PC-3 (cell line): ENCODE measurements around the gene NRXN2. TPM values are rescaled to one million over a fixed set of nuclear protein-coding genes. Genes with fewer than 3 reads are reported as not detected.

Source experiments
- ATAC-seq: fragments of 200-7000 bp; cut with Tn5 transposase; 2 replicates; pipeline ENCODE4 v1.9.1; 2020; ENCODE audit warnings: mild to moderate bottlenecking, moderate library complexity
- BruUV-seq: library from RNA; stranded (reverse); fragments of 400-500 nt; replicated peaks from 2 replicates; lab custom pipeline; 2021; lab: Mats Ljungman, UMichigan
- CTCF ChIA-PET: fragments of 300-600 bp; sonication (Branson Sonifier 250); formaldehyde crosslinking; loops from one replicate; lab custom pipeline; 2022; ENCODE audit warnings: antibody characterized with exemption; lab: Charles Lee
- POLR2A ChIA-PET: fragments of 300-600 bp; sonication (Branson Sonifier 250); formaldehyde crosslinking; loops from one replicate; lab custom pipeline; 2022; ENCODE audit warnings: antibody characterized with exemption; ENCODE audit not compliant: unreplicated experiment; lab: Charles Lee
- DNase-seq: peaks from one replicate; pipeline ENCODE4 v3.0.0-alpha.2; 2015
- H2AFZ ChIP-seq: fragments of 300-600 bp; sonication (generic); 2 replicates; pipeline ENCODE4 v1.6.0; 2016; ENCODE audit warnings: antibody characterized with exemption, low read length
- H3F3A ChIP-seq: fragments of 300-600 bp; sonication (generic); one replicate; pipeline ENCODE4 v1.6.0; 2017; ENCODE audit warnings: antibody characterized with exemption, low read length, control low read depth, mild to moderate bottlenecking; ENCODE audit not compliant: unreplicated experiment
- H3K27ac ChIP-seq: fragments of 300-600 bp; sonication (generic); 2 replicates; pipeline ENCODE4 v1.5.1; 2016; ENCODE audit warnings: mild to moderate bottlenecking, low read length
- H3K27me3 ChIP-seq: fragments of 300-600 bp; sonication (generic); 2 replicates; pipeline ENCODE4 v1.6.1; 2016; ENCODE audit warnings: low read length, mixed read lengths
- H3K36me3 ChIP-seq: fragments of 300-600 bp; sonication (generic); 2 replicates; pipeline ENCODE4 v1.6.1; 2016; ENCODE audit warnings: low read depth, mixed run types, low read length, mixed read lengths
- H3K4me1 ChIP-seq: fragments of 300-600 bp; sonication (generic); 2 replicates; pipeline ENCODE4 v1.5.1; 2016; ENCODE audit warnings: low read length; ENCODE audit not compliant: insufficient read depth
- H3K4me2 ChIP-seq: fragments of 300-600 bp; sonication (generic); 2 replicates; pipeline ENCODE4 v1.6.0; 2016; ENCODE audit warnings: low read length
- H3K4me3 ChIP-seq: fragments of 300-600 bp; sonication (generic); 2 replicates; pipeline ENCODE4 v1.5.1; 2016; ENCODE audit warnings: mild to moderate bottlenecking, low read length, mixed read lengths
- H3K79me2 ChIP-seq: fragments of 300-600 bp; sonication (generic); 2 replicates; pipeline ENCODE4 v1.6.1; 2017; ENCODE audit warnings: low read length, mixed read lengths
- H3K9ac ChIP-seq: fragments of 300-600 bp; sonication (generic); 2 replicates; pipeline ENCODE4 v1.6.0; 2016; ENCODE audit warnings: mild to moderate bottlenecking, low read length
- H3K9me2 ChIP-seq: fragments of 300-600 bp; sonication (generic); replicated peaks from 2 replicates; pipeline ENCODE4 v1.6.1; 2016; ENCODE audit warnings: mixed run types, low read length, mixed read lengths
- H3K9me3 ChIP-seq: fragments of 300-600 bp; sonication (generic); 2 replicates; pipeline ENCODE4 v1.6.1; 2016; ENCODE audit warnings: low read length, mixed read lengths
- H4K20me1 ChIP-seq: fragments of 300-600 bp; sonication (generic); 2 replicates; pipeline ENCODE4 v1.6.1; 2016; ENCODE audit warnings: low read length, mixed read lengths
- CTCF ChIP-seq: fragments of 300-600 bp; sonication (generic); conservative IDR thresholded peaks from 2 replicates; pipeline ENCODE4 v1.5.1; 2017; ENCODE audit warnings: antibody characterized with exemption, low read depth, mild to moderate bottlenecking, low read length
- EZH2 ChIP-seq: fragments of 300-600 bp; sonication (generic); IDR thresholded peaks from one replicate; pipeline ENCODE4 v1.6.1; 2017; ENCODE audit warnings: antibody characterized with exemption, mild to moderate bottlenecking, low read length; ENCODE audit not compliant: unreplicated experiment
- EZH2phosphoT487 ChIP-seq: fragments of 300-600 bp; sonication (generic); IDR thresholded peaks from 2 replicates; pipeline ENCODE4 v1.6.1; 2018; ENCODE audit warnings: mild to moderate bottlenecking, antibody characterized with exemption, low read length, borderline replicate concordance
- intact Hi-C: fragments of 100-400 bp; cut with micrococcal nuclease; formaldehyde crosslinking; loops from 2 replicates; pipeline ENCODE4 v1.9.0; 2023
- total RNA-seq: library from RNA; depleted of rRNA; stranded (reverse); fragments of >200 nt; gene quantifications from 2 replicates; pipeline ENCODE4 v1.2.3, GENCODE V29; 2014

Gene NRXN2
- total RNA-seq, 1 experiment from 2014 or later: not detected

GRCh38 chr11:64742087-64742888, 19.3 kb upstream of the NRXN2 start:
- intact Hi-C loops: no loop called here
- peak overlapping the region; percentile 70 for H3K4me3 ChIP-seq
- POLR2A ChIA-PET: no interaction called here

GRCh38 chr11:64741375-64742086, 18.5 kb upstream of the NRXN2 start:
- Histone ChIP-seq H3K27me3 (peaks cover 36% of the 10 kb centered on the region), H3K4me2 (no peak overlapping the region), H3K36me3 (no peaks in the 10 kb centered on the region), H3K4me3 (no peak overlapping the region), H3K9me3 (no peaks in the 10 kb centered on the region), H4K20me1 (no peaks in the 10 kb centered on the region), H3K9ac (no peak overlapping the region), H2AFZ (no peak overlapping the region), H3K9me2 (no peaks in the 10 kb centered on the region), H3F3A (no peaks in the 10 kb centered on the region), H3K4me1 (peaks cover 13% of the 10 kb centered on the region), H3K27ac (no peak overlapping the region), H3K79me2 (no peaks in the 10 kb centered on the region)
- CTCF ChIA-PET: interaction anchor here (0.8 kb wide), 1 partner anchor 43 kb away, joined by 4 read pairs; no protein-coding TSS in a partner anchor
- intact Hi-C loops: no loop called here
- BruUV-seq: no TSS peak
- TF ChIP-seq EZH2 (no peak), EZH2phosphoT487 (no peak)
- POLR2A ChIA-PET: no interaction called here
- DNase-seq: no peak
- no peak for ATAC-seq

More at GRCh38 chr11:64742087-64742888, 19.3 kb upstream of the NRXN2 start:
- Histone ChIP-seq H3K9me3 (no peaks in the 10 kb centered on the region), H3K9ac (no peak overlapping the region), H3K4me2 (peak overlapping the region; percentile 90), H3K27ac (no peak overlapping the region), H2AFZ (peak overlapping the region; percentile 91), H3K36me3 (no peaks in the 10 kb centered on the region), H4K20me1 (no peaks in the 10 kb centered on the region), H3K27me3 (peaks cover 36% of the 10 kb centered on the region), H3K79me2 (no peaks in the 10 kb centered on the region), H3F3A (no peaks in the 10 kb centered on the region), H3K4me1 (peaks cover 13% of the 10 kb centered on the region), H3K9me2 (no peaks in the 10 kb centered on the region)
- BruUV-seq: no TSS peak
- TF ChIP-seq EZH2phosphoT487: no peak
- no peak for TF ChIP-seq EZH2
- no peak for TF ChIP-seq CTCF
- CTCF ChIA-PET: interaction anchor here (0.7 kb wide), 1 partner anchor 9 kb away, joined by 5 read pairs; no protein-coding TSS in a partner anchor
- ATAC-seq (peak; percentile 37), DNase-seq (peak; percentile 32)

GRCh38 chr11:64739871-64740270, 16.9 kb upstream of the NRXN2 start:
- no peak overlapping the region for H2AFZ ChIP-seq
- H3F3A ChIP-seq: no peaks in the 10 kb centered on the region
- H3K4me2 ChIP-seq: no peak overlapping the region
- intact Hi-C loops: no loop called here
- ATAC-seq (no peak), DNase-seq (no peak)
- no peaks in the 10 kb centered on the region for H3K36me3 ChIP-seq
- H3K4me3 ChIP-seq: no peak overlapping the region
- peaks cover 13% of the 10 kb centered on the region for H3K4me1 ChIP-seq
- no peaks in the 10 kb centered on the region for H3K9me2 ChIP-seq
- H3K9me3 ChIP-seq: no peaks in the 10 kb centered on the region
- H3K27me3 ChIP-seq: peaks cover 27% of the 10 kb centered on the region
- TF ChIP-seq EZH2phosphoT487 (no peak), EZH2 (no peak), CTCF (no peak)
- H4K20me1 ChIP-seq: no peaks in the 10 kb centered on the region
- no TSS peak for BruUV-seq
- H3K9ac ChIP-seq: no peak overlapping the region
- CTCF ChIA-PET: interaction anchor here (0.8 kb wide), 1 partner anchor 335 kb away, joined by 3 read pairs; no protein-coding TSS in a partner anchor
- no peak overlapping the region for H3K27ac ChIP-seq
- H3K79me2 ChIP-seq: no peaks in the 10 kb centered on the region
- POLR2A ChIA-PET: no interaction called here
